Left hindlimb (tissue), 1 donor: ENCODE data around the gene KRTAP5-7.
"Not testable (repeated sequence)": the region's sequence is repeated elsewhere in the genome, so short reads cannot be mapped to it uniquely, and the experiment has no call there.

Experiments
- DNase-seq: peaks from one replicate; pipeline ENCODE4 v3.0.0-alpha.2; 2018

The KRTAP5-7 gene

DNA sequence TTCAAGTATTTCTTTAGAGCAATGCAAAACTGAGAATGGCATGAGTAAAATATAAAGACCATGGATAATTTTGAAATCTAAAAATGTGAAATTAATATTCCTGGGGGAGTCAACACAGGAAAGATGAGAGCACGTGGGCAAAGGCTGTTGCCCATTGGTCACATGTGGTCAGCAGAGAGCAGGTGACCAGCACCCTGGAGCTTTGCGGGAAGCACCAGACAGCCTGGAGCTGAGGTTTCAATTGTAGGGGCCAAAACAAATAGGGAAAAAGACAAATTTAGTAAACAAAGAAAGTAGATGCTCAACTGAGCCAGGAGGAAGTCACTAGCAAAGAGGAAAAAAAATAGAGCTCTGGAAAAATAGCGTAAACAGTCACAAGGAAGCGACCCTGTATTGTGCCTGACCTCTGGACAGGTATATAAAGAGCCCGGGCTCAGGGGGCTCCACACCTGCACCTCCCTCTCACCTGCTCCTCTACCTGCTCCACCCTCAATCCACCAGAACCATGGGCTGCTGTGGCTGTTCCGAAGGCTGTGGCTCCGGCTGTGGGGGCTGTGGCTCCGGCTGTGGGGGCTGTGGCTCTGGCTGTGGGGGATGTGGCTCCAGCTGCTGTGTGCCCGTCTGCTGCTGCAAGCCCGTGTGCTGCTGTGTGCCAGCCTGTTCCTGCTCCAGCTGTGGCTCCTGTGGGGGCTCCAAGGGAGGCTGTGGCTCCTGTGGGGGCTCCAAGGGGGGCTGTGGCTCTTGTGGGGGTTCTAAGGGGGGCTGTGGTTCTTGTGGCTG lies at the start of gene KRTAP5-7:
TSS of gene KRTAP5-7 (plus strand) at position 472 of the 780 bp plus-strand sequence. CDS start at position 506, 34 bp downstream.
- DNase-seq = not testable (repeated sequence)

GRCh38 chr11:71477641-71478527 lies 49.2 kb upstream of the KRTAP5-7 start:
- DNase-seq = no peak

DNA sequence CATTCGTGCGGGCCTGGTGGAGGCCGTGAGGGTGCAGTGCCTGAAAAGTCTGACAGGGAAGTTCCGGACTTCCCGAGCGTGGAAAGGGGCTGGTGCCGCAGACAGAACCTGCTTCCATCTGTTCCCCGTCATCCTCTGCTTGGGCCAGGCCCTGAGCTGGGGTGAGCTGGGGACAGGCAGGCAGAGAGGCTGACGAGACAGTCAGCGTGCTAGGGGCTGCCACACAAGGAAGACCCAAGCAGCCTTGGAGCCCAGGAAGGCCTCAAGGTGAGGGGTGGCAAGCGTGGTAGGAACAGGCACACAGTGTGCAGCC lies 48.6 kb upstream of the KRTAP5-7 start:
- DNase-seq = no peak

DNA sequence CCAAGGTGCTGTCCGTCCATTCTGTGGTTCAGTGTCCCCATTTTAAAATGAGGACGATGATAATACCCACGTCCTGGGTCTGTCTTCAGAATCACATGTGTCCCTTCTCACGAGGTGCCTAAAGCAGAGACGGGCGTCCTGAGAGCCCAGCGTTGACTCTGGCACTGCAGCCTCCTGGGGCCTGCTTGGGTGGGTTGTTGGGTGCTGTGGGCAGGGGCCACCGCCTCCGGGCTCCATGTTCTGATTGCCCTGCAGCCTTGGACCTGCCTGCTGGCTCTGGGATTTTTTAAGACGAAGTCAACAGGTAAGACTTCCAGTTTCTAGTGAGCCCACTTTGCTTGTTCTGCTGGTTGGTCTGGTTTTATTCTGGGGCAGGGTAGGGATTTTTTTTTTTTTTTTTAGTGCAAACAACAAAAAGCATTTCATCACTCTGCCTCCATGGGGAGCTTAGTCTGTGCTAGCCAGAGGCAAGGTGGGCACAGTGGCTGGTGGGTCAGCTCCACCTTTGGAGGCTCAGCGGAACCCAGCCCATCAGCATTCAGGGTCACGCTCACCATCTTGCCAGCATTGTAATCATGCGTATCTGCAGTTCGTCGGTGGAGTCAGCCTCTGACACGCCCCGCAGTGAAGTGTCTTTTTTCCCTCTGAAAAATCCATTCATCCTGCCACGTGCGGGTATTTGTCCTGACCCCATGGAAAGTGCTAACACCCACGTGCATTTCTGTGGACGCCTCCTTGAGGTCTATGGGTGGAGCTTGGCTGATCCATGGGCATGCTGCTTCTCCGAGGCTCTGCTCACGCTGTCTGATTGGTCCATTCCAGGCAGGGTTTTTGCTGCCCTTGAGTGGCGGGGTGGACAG lies 45.7 kb upstream of the KRTAP5-7 start:
- DNase-seq = peak; percentile 9

- DNase-seq = peak; percentile 24
Measured at GRCh38 chr11:71482216-71482615, 44.9 kb upstream of the KRTAP5-7 start.

DNA sequence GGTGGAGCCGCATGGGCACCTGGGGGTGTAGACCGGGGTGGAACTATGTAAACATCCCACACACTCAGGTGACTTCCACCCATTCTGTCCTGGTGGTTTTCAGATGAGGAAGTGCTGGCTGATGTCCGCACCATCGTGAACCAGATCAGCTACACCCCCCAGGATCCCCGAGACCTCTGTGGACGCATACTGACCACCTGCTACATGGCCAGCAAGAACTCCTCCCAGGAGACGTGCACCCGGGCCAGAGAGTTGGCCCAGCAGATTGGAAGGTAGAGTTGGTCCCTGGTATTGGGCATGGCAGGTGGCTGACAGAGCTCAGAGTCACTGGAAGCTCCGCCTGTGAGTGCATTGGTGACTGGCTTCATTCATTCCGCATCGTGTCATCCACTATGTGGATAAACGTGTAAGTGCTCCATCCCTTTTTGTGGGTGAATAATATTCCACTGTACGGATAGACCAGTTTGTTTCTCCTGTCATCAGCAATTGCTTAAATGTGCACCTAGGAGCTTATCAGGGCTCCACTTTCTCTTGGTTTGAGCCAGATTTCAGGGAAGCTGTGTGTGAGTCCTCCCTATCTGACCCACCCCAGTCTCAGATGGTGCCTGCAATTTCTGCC lies 44.2 kb upstream of the KRTAP5-7 start:
- peak; percentile 3 for DNase-seq

DNA sequence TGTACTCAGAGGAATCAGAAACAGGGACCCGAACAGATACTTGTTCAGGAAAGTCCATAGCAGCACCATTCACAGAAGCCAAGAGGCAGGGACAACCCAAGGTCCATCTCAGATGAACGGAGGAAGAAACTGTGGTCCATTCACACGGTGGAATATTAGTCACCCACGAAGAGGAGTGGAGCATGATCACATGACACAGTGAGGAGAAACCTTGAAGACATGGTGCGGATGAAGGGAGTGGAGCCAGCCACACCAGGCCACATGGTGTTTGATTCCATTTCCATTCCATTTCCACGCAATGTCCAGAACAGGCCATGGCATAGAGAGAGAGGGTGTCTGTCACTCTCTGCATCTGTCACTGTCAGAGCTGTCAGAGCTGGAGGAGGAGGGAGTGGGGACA lies 43.4 kb upstream of the KRTAP5-7 start:
- DNase-seq = no peak

DNA sequence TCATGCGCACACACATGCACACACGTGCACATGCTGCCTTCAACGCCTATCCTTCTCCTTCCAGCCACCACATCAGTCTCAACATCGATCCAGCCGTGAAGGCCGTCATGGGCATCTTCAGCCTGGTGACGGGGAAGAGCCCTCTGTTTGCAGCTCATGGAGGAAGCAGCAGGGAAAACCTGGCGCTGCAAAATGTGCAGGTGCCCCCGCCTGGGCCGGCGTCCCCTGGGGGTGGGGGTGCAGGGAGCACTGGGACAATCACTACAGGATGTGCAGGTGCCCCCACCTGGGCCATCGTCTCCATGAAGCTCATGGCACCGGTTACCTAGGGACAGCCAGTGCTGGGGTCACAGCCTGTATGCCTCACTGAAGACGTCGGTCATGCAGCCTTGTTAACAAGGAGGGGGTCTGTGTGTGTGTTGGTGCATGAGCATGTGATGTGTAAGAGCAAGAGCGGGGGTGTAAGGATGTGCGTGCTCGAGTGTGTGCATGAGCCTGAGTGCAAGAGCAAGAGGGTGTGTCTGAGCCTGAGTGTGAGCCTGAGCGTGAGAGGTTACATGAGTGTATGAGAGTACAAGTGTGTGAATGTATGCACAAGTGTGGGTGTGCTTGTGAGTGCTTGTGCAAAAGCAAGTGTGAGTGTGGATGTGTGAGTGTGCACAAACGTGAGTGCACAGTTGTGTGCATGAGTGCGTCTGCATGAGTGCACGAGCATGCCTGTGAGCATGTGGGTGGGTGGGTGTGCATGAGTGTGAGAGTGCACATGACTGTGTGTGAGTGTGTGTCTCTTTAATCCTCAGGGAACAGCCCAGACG lies 42.6 kb upstream of the KRTAP5-7 start:
- DNase-seq = no peak

DNA sequence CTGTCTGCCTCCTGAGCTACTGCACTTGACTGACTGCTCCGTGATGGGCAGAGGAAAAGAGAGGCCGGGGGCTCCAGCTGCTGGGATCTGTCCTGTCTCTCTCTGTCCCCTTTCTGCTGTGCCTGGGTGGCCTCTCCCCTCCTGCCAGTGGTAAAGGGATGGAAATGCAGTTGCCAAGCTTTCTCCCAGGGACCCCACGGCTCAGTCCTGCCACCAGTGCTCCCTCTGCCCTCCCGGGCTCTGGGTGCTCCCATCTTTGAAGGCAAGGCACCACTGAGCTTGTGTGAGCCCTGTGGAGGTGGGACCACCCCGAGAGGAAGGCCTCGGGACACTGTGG lies 42.0 kb upstream of the KRTAP5-7 start:
- DNase-seq = no peak

- no peak for DNase-seq
Measured at GRCh38 chr11:71485466-71485865, 41.6 kb upstream of the KRTAP5-7 start.

- no peak for DNase-seq
Measured at GRCh38 chr11:71486320-71486719, 40.7 kb upstream of the KRTAP5-7 start.

DNA sequence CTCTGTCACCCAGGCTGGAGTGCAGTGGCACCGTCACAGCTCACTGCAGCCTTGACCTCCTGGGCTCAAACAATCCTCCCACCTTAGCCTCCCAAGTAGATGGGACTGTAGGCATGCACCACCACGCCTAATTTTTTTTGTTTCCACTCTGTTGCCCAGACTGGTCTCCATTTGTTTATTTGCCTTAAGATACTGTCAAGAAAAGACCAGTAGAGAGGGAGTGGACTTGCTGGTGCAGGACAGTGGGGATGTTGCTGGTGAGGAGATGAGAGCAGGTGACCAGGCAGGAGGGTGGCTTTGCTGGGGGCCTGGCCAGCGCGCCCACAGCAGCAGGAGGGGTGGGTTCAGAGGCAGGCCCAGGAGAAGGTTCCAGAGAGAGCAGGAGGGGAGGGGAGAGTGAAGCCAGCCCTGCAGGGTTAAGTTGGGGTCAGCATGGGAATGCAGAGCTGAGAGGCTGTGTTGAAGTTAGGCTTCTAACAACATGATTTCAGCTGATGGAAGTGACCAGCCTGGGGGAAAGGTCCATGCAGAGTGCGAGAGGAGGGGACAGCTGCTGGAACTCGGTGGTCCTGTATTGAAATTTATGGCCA lies 38.3 kb upstream of the KRTAP5-7 start:
- no peak for DNase-seq

- no peak for DNase-seq
Measured at GRCh38 chr11:71489311-71490043, 37.6 kb upstream of the KRTAP5-7 start.

DNA sequence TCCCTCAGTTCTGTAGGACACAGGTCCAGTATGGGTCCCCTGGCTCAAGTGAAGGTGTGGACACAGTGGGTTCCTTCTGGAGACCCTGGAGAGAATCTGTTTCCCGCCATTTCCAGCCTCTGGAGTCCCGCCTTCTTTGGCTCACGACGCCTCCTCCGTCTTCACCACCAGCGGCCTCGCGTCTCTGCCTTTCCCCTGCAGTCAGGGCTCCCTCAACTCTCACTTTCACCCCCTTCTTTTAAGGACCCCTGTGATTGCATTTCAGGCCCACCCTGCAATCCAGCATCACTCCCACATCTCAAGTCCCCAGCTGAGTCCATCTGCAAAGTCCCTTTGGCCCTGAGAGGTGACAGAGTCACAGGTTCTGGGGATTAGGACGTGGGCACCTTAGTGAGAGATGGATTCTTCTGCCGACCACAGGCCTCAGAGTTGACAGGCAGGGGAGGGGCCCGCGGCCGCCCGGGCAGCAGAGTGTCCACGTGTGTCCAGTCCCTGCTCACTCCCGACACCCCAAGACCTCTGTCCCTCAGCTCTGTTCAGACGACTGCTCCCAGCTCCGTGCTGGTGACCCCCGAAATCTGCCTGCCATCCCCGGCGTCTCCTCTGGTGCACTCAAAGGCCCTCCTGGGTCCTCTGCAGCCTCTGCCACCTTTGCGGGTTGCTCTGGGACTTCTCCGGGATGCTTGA lies 36.9 kb upstream of the KRTAP5-7 start:
- peak; percentile 5 for DNase-seq

- peak; percentile 13 for DNase-seq
Measured at GRCh38 chr11:71490731-71491390, 36.2 kb upstream of the KRTAP5-7 start.

- peak; percentile 30 for DNase-seq
Measured at GRCh38 chr11:71491531-71491930, 35.5 kb upstream of the KRTAP5-7 start.

GRCh38 chr11:71491940-71492339 lies 35.1 kb upstream of the KRTAP5-7 start:
- peak; percentile 8 for DNase-seq

- DNase-seq = peak; percentile 7
Measured at GRCh38 chr11:71495286-71496230, 31.5 kb upstream of the KRTAP5-7 start.
